CD14-positive monocyte (primary cell): Measurements from ENCODE around the gene ISY1. TPM values are rescaled to one million over a fixed set of nuclear protein-coding genes. Genes with fewer than 3 reads are reported as not detected.
A peak's percentile ranks its signal among the peaks of the same experiment; 100 is the strongest.
"Not testable (repeated sequence)": the region's sequence is repeated elsewhere in the genome, so short reads cannot be mapped to it uniquely, and the experiment has no call there.

ENCODE experiments used
- DNase-seq, 3 donors: peaks; one replicate each; pipeline ENCODE4 v3.0.0-alpha.2; 2011 to 2022
- H2AFZ ChIP-seq: 2 replicates; pipeline ENCODE4 v1.6.0; 2012; ENCODE audit warnings: mild to moderate bottlenecking, low read depth, low read length, inconsistent platforms; ENCODE audit not compliant: insufficient read depth, poor library complexity, severe bottlenecking
- H3K27ac ChIP-seq, 2 donors: 1 replicate in 1 of 2; 2 replicates in 1 of 2; pipeline ENCODE4 v1.5.1; 2012 to 2013; ENCODE audit warnings: low read length in 2 of 2, control low read depth in 1 of 2, inconsistent platforms in 1 of 2, low read depth in 1 of 2, mild to moderate bottlenecking in 1 of 2
- H3K27me3 ChIP-seq, 2 donors: one replicate each; pipeline versions ENCODE4 v1.6.0 to v1.6.1; 2011 to 2013; ENCODE audit warnings: low read length in 2 of 2; ENCODE audit not compliant: control insufficient read depth in 2 of 2, insufficient read depth in 2 of 2
- H3K36me3 ChIP-seq, 2 donors: replicated peaks in 1 of 2; 1 replicate in 1 of 2; 2 replicates in 1 of 2; pipeline versions ENCODE4 v1.5.1 to v1.6.1; 2012 to 2013; ENCODE audit warnings: low read length in 2 of 2, control low read depth in 1 of 2, inconsistent platforms in 1 of 2, mild to moderate bottlenecking in 1 of 2; ENCODE audit not compliant: insufficient read depth in 2 of 2, control insufficient read depth in 1 of 2
- H3K4me1 ChIP-seq, 2 donors: 1 replicate in 1 of 2; 2 replicates in 1 of 2; pipeline versions ENCODE4 v1.5.1 to v1.6.1; 2012 to 2013; ENCODE audit warnings: low read length in 2 of 2, control low read depth in 1 of 2, inconsistent platforms in 1 of 2, mild to moderate bottlenecking in 1 of 2, moderate library complexity in 1 of 2; ENCODE audit not compliant: insufficient read depth in 2 of 2, control insufficient read depth in 1 of 2
- H3K4me2 ChIP-seq: replicated peaks from 2 replicates; pipeline ENCODE3; 2012; ENCODE audit warnings: low read length, moderate library complexity, mild to moderate bottlenecking; ENCODE audit not compliant: poor library complexity, severe bottlenecking; ENCODE audit errors: extremely low read depth
- H3K4me3 ChIP-seq, 3 experiments: fragments of 200-600 bp in 1 of 3; sonication (generic) in 1 of 3; replicated peaks in 1 of 3; 1 replicate in 2 of 3; 2 replicates in 1 of 3; pipeline ENCODE4 v1.5.1; 2011 to 2013; ENCODE audit warnings: low read length in 3 of 3, mild to moderate bottlenecking in 3 of 3, control low read depth in 2 of 3, low read depth in 2 of 3, inconsistent platforms in 1 of 3, moderate library complexity in 1 of 3
- H3K79me2 ChIP-seq: 2 replicates; pipeline ENCODE4 v1.6.0; 2012; ENCODE audit warnings: mild to moderate bottlenecking, control low read depth, inconsistent platforms, low read length, moderate library complexity; ENCODE audit not compliant: insufficient read depth
- H3K9ac ChIP-seq: 2 replicates; pipeline ENCODE4 v1.6.0; 2017; ENCODE audit warnings: low read length, mild to moderate bottlenecking; ENCODE audit not compliant: insufficient read depth, poor library complexity, severe bottlenecking
- H3K9me3 ChIP-seq, 2 donors: replicated peaks in 1 of 2; 1 replicate in 1 of 2; 2 replicates in 1 of 2; pipeline versions ENCODE4 v1.5.1 to v1.6.1; 2012 to 2013; ENCODE audit warnings: low read length in 2 of 2, control low read depth in 1 of 2; ENCODE audit not compliant: control insufficient read depth in 1 of 2, insufficient read depth in 1 of 2
- H4K20me1 ChIP-seq: 2 replicates; pipeline ENCODE4 v1.6.0; 2012; ENCODE audit warnings: mild to moderate bottlenecking, low read length, control low read depth, moderate library complexity; ENCODE audit not compliant: insufficient read depth
- H3K27ac Mint-ChIP-seq, 7 donors: one replicate each; pipeline ENCODE4 v1.8.0; 2020; ENCODE audit warnings: mild to moderate bottlenecking in 7 of 7, mixed read lengths in 7 of 7, moderate library complexity in 6 of 7, inconsistent platforms in 2 of 7
- H3K27me3 Mint-ChIP-seq, 3 donors: one replicate each; pipeline ENCODE4 v1.8.0; 2021 to 2022; ENCODE audit warnings: low read depth in 3 of 3, mild to moderate bottlenecking in 3 of 3, mixed read lengths in 3 of 3, moderate library complexity in 3 of 3, inconsistent platforms in 1 of 3
- H3K36me3 Mint-ChIP-seq, 2 donors: one replicate each; pipeline ENCODE4 v1.8.0; 2020; ENCODE audit warnings: mixed read lengths in 2 of 2, inconsistent platforms in 1 of 2, mild to moderate bottlenecking in 1 of 2
- H3K4me1 Mint-ChIP-seq: one replicate; pipeline ENCODE4 v1.8.0; 2020; ENCODE audit warnings: mild to moderate bottlenecking, mixed read lengths
- H3K4me3 Mint-ChIP-seq, 2 donors: one replicate each; pipeline ENCODE4 v1.8.0; 2020; ENCODE audit warnings: mild to moderate bottlenecking in 2 of 2, mixed read lengths in 2 of 2, moderate library complexity in 1 of 2
- H3K9me3 Mint-ChIP-seq, 7 donors: one replicate each; pipeline ENCODE4 v1.8.0; 2020 to 2022; ENCODE audit warnings: mixed read lengths in 7 of 7, mild to moderate bottlenecking in 6 of 7, moderate library complexity in 6 of 7, inconsistent platforms in 2 of 7
- CTCF ChIP-seq: fragments of 200-600 bp; IDR thresholded peaks from one replicate; pipeline ENCODE4 v1.8.0; 2022; ENCODE audit warnings: antibody characterized with exemption, mild to moderate bottlenecking
- WGBS: methylation state at CpG from one replicate; pipeline ENCODE4 v1.1.5; 2013; ENCODE audit warnings: missing lambda C conversion rate; ENCODE audit not compliant: insufficient coverage; 5-methylcytosine and 5-hydroxymethylcytosine counted together
- intact Hi-C, 2 donors: fragments of 100-400 bp; cut with micrococcal nuclease; formaldehyde crosslinking; loops; one replicate each; pipeline versions ENCODE4 v1.15.0 to v1.15.1; 2023
- polyA plus RNA-seq, 3 donors: library from polyadenylated mRNA; depleted of rRNA in 1 of 3; unstranded in 2 of 3; stranded (reverse) in 1 of 3; fragments of 300-500 nt in 2 of 3; fragments of >200 nt in 1 of 3; fragmentation: Illumina TruSeq in 2 of 3; gene quantifications; 1 replicate in 2 of 3; 2 replicates in 1 of 3; pipeline ENCODE4 v1.2.3, GENCODE V29; 2012 to 2021

The ISY1 gene
- polyA plus RNA-seq, 3 donors = 25.2 to 70.7 (median 67.9) TPM

- intact Hi-C loops = no loop called here
- H3K4me2 ChIP-seq = no peak overlapping the region
- Mint-ChIP-seq H3K36me3 (peaks cover 52 to 88% of the 10 kb centered on the region in 2 donors), H3K4me1 (no peaks in the 10 kb centered on the region), H3K27me3 (no peaks in the 10 kb centered on the region), H3K27ac (peak overlapping the region in 1 of 7 donors; percentile 52), H3K9me3 (no peaks in the 10 kb centered on the region), H3K4me3 (no peak overlapping the region)
- no peak overlapping the region for H3K27ac ChIP-seq
- no peaks in the 10 kb centered on the region for H3K4me1 ChIP-seq
- no peak for DNase-seq
- H3K27me3 ChIP-seq = no peaks in the 10 kb centered on the region
- H3K36me3 ChIP-seq = peaks cover 51 to 81% of the 10 kb centered on the region in 2 donors
- no peak for TF ChIP-seq CTCF
- H2AFZ ChIP-seq = no peak overlapping the region
- H3K79me2 ChIP-seq = no peaks in the 10 kb centered on the region
- no peak overlapping the region for H3K9ac ChIP-seq
- no peaks in the 10 kb centered on the region for H3K9me3 ChIP-seq
- H4K20me1 ChIP-seq = no peaks in the 10 kb centered on the region
- 90% methylated on average over 1 of the region's 1 CpG for WGBS
- H3K4me3 ChIP-seq = no peak overlapping the region
Measured at GRCh38 chr3:129139911-129140310, 21.0 kb downstream of the ISY1 start.

GRCh38 chr3:129136275-129136674, 24.6 kb downstream of the ISY1 start:
- H4K20me1 ChIP-seq, H3K4me3 ChIP-seq, H3K4me3 Mint-ChIP-seq, H3K9ac ChIP-seq, H3K9me3 ChIP-seq, H3K9me3 Mint-ChIP-seq, H3K4me2 ChIP-seq, DNase-seq, H3K4me1 ChIP-seq, H2AFZ ChIP-seq, H3K27ac ChIP-seq, intact Hi-C loops, H3K79me2 ChIP-seq, H3K4me1 Mint-ChIP-seq, H3K27me3 ChIP-seq, H3K27me3 Mint-ChIP-seq: not testable (repeated sequence)
- WGBS = 87% methylated on average over 7 of the region's 10 CpGs
- peaks cover 65 to 90% of the 10 kb centered on the region in 2 donors for H3K36me3 ChIP-seq
- H3K36me3 Mint-ChIP-seq = peaks cover 69 to 98% of the 10 kb centered on the region in 2 donors
- peak overlapping the region in 1 of 7 donors; percentile 31 for H3K27ac Mint-ChIP-seq
